ENCODE results near the gene BCL2L12. TPM values are rescaled to one million over a fixed set of nuclear protein-coding genes. Genes with fewer than 3 reads are reported as not detected.

Gene BCL2L12
- total and polyA plus RNA-seq, 2 donors (not counting 1 experiment from before 2014, with no cell fraction given): 19.9 to 22.1 TPM

DNA sequence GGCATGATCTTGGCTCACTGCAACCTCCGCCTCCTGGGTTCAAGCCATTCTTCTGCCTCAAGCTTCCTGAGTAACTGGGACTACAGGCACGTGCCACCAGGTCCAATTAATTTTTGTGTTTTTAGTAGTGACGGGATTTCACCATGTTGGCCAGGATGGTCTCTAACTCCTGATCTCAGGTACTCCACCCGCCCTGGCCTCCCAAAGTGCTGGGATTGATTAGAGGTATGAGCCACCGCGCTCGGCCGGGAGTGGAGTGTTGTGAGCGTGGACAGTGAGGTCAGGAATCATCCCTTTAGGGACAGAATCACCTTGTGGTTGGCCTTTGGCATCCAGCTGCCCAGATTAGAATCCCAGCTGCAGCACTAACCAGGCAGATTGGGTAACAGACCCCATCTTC is 36.1 kb upstream of the BCL2L12 start:
- intact Hi-C loops (cut with micrococcal nuclease): no loop called here
- Histone ChIP-seq H3K36me3 (replicated peaks in 1 of 2; ENCODE audit: control extremely low read depth in 1 of 2, control insufficient read depth in 1 of 2, extremely low read depth in 1 of 2, insufficient read depth in 2 of 2, low read length in 1 of 2) (peaks cover 0 to 7% of the 10 kb centered on the region in 2 experiments), H3K79me2 (ENCODE audit: control insufficient read depth, insufficient read depth, low read length) (no peaks in the 10 kb centered on the region), H3K27me3 (replicated peaks in 1 of 4; ENCODE audit: control extremely low read depth in 1 of 4, control insufficient read depth in 3 of 4, insufficient read depth in 4 of 4, low read length in 3 of 4) (no peaks in the 10 kb centered on the region), H3K9me3 (ENCODE audit: control extremely low read depth in 1 of 3, control insufficient read depth in 2 of 3, insufficient read depth in 1 of 3, low read length in 2 of 3) (no peaks in the 10 kb centered on the region), H3K27ac (ENCODE audit: low read length in 2 of 2) (no peak overlapping the region), H4K20me1 (ENCODE audit: control insufficient read depth, insufficient read depth, low read length, poor library complexity, severe bottlenecking) (peaks cover 1% of the 10 kb centered on the region), H3K4me3 (ENCODE audit: control extremely low read depth in 1 of 5, extremely low read depth in 1 of 5, insufficient read depth in 1 of 5, low read depth in 2 of 5, low read length in 4 of 5) (no peak overlapping the region), H3K9ac (ENCODE audit: low read length) (no peak overlapping the region), H2AFZ (ENCODE audit: insufficient read depth, low read depth, low read length, poor library complexity, severe bottlenecking) (no peak overlapping the region), H3K4me1 (ENCODE audit: control insufficient read depth in 2 of 2, insufficient read depth in 2 of 2, low read length in 2 of 2) (no peaks in the 10 kb centered on the region), H3K4me2 (replicated peaks; ENCODE audit: low read depth, low read length, poor library complexity, severe bottlenecking) (no peak overlapping the region)
- ChIA-PET CTCF (no interaction called here), POLR2A (no interaction called here)
- Mint-ChIP-seq H3K4me3 (no peak overlapping the region), H3K4me1 (no peaks in the 10 kb centered on the region), H3K27me3 (no peaks in the 10 kb centered on the region), H3K27ac (no peak overlapping the region), H3K9me3 (ENCODE audit: insufficient read depth) (no peaks in the 10 kb centered on the region)
- ATAC-seq (ENCODE audit: low read depth): no peak
- TF ChIP-seq EZH2 (IDR thresholded peaks at IDR 0.05; ENCODE audit: borderline replicate concordance, insufficient read depth, low read depth, low read length, poor library complexity, severe bottlenecking): no peak
- TF ChIP-seq, protein P1, sequence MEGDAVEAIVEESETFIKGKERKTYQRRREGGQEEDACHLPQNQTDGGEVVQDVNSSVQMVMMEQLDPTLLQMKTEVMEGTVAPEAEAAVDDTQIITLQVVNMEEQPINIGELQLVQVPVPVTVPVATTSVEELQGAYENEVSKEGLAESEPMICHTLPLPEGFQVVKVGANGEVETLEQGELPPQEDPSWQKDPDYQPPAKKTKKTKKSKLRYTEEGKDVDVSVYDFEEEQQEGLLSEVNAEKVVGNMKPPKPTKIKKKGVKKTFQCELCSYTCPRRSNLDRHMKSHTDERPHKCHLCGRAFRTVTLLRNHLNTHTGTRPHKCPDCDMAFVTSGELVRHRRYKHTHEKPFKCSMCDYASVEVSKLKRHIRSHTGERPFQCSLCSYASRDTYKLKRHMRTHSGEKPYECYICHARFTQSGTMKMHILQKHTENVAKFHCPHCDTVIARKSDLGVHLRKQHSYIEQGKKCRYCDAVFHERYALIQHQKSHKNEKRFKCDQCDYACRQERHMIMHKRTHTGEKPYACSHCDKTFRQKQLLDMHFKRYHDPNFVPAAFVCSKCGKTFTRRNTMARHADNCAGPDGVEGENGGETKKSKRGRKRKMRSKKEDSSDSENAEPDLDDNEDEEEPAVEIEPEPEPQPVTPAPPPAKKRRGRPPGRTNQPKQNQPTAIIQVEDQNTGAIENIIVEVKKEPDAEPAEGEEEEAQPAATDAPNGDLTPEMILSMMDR (IDR thresholded peaks at IDR 0.05): no peak
- DNase-seq: no peak
- 98% methylated on average over 8 of the region's 9 CpGs for WGBS (ENCODE audit: insufficient coverage)

DNA sequence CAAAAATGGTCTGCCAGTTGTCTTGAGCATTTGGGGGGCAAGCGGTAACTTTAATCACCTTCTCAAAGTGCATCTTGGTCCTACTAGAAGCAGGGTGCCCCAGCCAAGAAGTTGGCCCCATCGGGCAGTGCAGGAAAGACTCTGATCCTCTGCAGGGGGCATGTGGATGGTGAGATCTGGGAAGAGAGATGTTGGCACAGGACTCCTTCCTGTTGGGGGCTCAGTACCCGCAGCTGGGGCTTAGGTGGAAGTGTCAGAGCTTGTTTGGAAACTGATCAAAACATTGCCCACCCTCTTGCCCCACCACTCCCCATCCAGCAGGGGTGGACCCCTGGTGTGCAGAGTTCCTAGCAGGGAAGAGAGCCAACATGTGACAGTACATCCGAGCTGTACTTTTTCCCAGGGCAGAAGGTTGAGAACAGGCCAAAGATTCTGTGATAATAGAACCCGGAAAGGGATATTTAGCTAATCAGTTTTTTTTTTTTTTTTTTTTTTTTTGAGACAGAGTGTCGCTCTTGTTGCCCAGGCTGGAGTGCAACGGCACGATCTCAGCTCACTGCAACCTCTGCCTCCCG is 34.6 kb upstream of the BCL2L12 start:
- POLR2A ChIA-PET: interaction anchor here (1.2 kb wide), 1 partner anchor 38 kb away, joined by 5 read pairs; no protein-coding TSS in a partner anchor

More for the DNA sequence above, 34.6 kb upstream of the BCL2L12 start:
- no peaks in the 10 kb centered on the region for H3K4me1 ChIP-seq (ENCODE audit: control insufficient read depth in 2 of 2, insufficient read depth in 2 of 2, low read length in 2 of 2)
- intact Hi-C loops (cut with micrococcal nuclease): no loop called here
- Mint-ChIP-seq H3K4me3 (no peak overlapping the region), H3K27ac (no peak overlapping the region), H3K9me3 (ENCODE audit: insufficient read depth) (no peaks in the 10 kb centered on the region), H3K4me1 (no peaks in the 10 kb centered on the region), H3K27me3 (no peaks in the 10 kb centered on the region)
- H3K9ac ChIP-seq (ENCODE audit: low read length): no peak overlapping the region
- H4K20me1 ChIP-seq (ENCODE audit: control insufficient read depth, insufficient read depth, low read length, poor library complexity, severe bottlenecking): no peaks in the 10 kb centered on the region
- H3K4me3 ChIP-seq (ENCODE audit: control extremely low read depth in 1 of 5, extremely low read depth in 1 of 5, insufficient read depth in 1 of 5, low read depth in 2 of 5, low read length in 4 of 5): no peak overlapping the region
- no peaks in the 10 kb centered on the region for H3K27me3 ChIP-seq (replicated peaks in 1 of 4; ENCODE audit: control extremely low read depth in 1 of 4, control insufficient read depth in 3 of 4, insufficient read depth in 4 of 4, low read length in 3 of 4)
- CTCF ChIA-PET: interaction anchor here (0.6 kb wide), 1 partner anchor 536 kb away, joined by 3 read pairs; no protein-coding TSS in a partner anchor
- no peak for ATAC-seq (ENCODE audit: low read depth)
- DNase-seq: no peak
- WGBS (ENCODE audit: insufficient coverage): 65% methylated on average over 2 of the region's 9 CpGs
- peaks cover 0 to 3% of the 10 kb centered on the region in 2 experiments for H3K36me3 ChIP-seq (replicated peaks in 1 of 2; ENCODE audit: control extremely low read depth in 1 of 2, control insufficient read depth in 1 of 2, extremely low read depth in 1 of 2, insufficient read depth in 2 of 2, low read length in 1 of 2)
- no peak overlapping the region for H2AFZ ChIP-seq (ENCODE audit: insufficient read depth, low read depth, low read length, poor library complexity, severe bottlenecking)
- no peaks in the 10 kb centered on the region for H3K79me2 ChIP-seq (ENCODE audit: control insufficient read depth, insufficient read depth, low read length)
- H3K27ac ChIP-seq (ENCODE audit: low read length in 2 of 2): no peak overlapping the region
- no peaks in the 10 kb centered on the region for H3K9me3 ChIP-seq (ENCODE audit: control extremely low read depth in 1 of 3, control insufficient read depth in 2 of 3, insufficient read depth in 1 of 3, low read length in 2 of 3)
- no peak overlapping the region for H3K4me2 ChIP-seq (replicated peaks; ENCODE audit: low read depth, low read length, poor library complexity, severe bottlenecking)
- TF ChIP-seq, protein P1 (IDR thresholded peaks at IDR 0.05): no peak
- TF ChIP-seq EZH2 (IDR thresholded peaks at IDR 0.05; ENCODE audit: borderline replicate concordance, insufficient read depth, low read depth, low read length, poor library complexity, severe bottlenecking): no peak

Data from B cell (primary cell).